ENCODE results near the gene MUC5B. TPM values are rescaled to one million over a fixed set of nuclear protein-coding genes. Genes with fewer than 3 reads are reported as not detected.
"Not testable (repeated sequence)": the region's sequence is repeated elsewhere in the genome, so short reads cannot be mapped to it uniquely, and the experiment has no call there.

MUC5B gene
- total RNA-seq, 1 donor from 2014 or later: not detected

DNA sequence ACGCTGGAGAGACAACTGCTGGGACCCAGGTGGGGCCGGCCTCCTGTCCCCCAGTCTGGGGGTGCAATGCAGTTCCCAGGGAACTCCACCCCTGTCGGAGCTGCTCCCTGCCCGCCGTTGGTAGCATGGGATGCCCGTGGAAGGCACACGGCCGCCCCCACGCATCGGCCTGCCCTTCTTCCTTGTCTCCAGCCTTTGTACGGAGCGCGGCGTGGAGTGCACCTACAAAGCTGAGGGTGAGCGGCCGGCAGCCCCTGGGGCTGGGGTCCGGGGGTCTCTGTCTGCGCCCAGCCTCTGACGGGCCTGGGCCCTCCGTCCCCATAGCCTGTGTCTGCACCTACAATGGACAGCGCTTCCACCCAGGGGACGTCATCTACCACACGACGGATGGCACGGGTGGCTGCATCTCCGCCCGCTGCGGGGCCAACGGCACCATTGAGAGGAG, 41.9 kb upstream of the MUC5B start:
- intact Hi-C loops (cut with micrococcal nuclease): no loop called here
- no peak overlapping the region for H3K27ac Mint-ChIP-seq
- no peak overlapping the region for H3K4me3 Mint-ChIP-seq
- no peak for DNase-seq (ENCODE audit: low spot score)
- H3K4me1 Mint-ChIP-seq (ENCODE audit: low read depth): no peaks in the 10 kb centered on the region
- H3K27me3 Mint-ChIP-seq (ENCODE audit: insufficient read depth): no peaks in the 10 kb centered on the region
- no peaks in the 10 kb centered on the region for H3K36me3 Mint-ChIP-seq (ENCODE audit: low read depth)
- peaks cover under 1% of the 10 kb centered on the region for H3K9me3 Mint-ChIP-seq

DNA sequence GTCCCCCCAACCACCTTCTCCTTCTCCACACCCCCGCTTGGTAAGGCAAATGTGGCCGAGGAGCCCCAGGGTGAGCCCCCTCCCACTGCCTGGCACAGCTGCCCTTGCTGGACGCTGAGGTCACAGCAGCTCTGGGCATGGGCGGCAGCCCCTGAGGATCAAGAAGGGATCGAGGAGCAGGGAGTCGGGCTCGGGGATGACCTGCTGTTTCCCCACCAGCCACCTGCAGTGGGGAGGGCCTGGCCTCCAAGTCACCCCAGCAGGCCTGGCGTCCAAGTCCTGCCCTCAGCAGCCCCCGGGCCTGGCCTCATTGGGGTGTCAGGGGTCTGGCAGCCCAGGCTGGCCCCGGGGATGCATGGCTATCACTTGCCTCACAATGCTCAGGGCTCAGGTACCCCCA, 41.4 kb upstream of the MUC5B start:
- H3K27ac Mint-ChIP-seq: no peak overlapping the region

DNA sequence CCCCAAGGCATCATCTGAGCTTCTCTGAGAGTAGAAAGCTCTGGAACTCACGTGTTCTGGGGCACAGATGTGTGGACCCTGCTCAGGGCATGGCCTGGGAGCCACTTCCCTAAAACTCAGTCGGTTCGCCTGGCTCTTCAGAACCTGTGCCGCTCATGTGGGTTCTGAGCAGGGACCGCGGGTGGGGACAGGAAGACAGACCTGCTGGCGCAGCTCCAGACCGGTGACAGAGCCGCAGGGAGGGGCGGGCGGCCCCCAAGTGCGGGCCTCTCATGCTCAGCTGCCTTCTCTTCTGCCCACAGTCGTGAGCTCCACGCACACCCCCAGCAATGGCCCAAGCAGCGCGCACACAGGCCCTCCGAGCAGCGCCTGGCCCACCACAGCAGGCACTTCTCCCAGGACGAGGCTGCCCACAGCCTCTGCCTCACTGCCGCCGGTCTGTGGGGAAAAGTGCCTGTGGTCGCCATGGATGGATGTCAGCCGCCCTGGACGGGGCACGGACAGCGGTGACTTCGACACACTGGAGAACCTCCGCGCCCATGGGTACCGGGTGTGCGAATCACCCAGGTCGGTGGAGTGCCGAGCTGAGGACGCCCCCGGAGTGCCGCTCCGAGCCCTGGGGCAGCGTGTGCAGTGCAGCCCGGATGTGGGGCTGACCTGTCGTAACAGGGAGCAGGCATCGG, 40.9 kb upstream of the MUC5B start:
- H3K27ac Mint-ChIP-seq: no peak overlapping the region
- intact Hi-C loops (cut with micrococcal nuclease): no loop called here
- H3K27me3 Mint-ChIP-seq (ENCODE audit: insufficient read depth): no peaks in the 10 kb centered on the region
- DNase-seq (ENCODE audit: low spot score): no peak
- H3K4me3 Mint-ChIP-seq: no peak overlapping the region
- no peaks in the 10 kb centered on the region for H3K9me3 Mint-ChIP-seq
- no peaks in the 10 kb centered on the region for H3K36me3 Mint-ChIP-seq (ENCODE audit: low read depth)
- no peaks in the 10 kb centered on the region for H3K4me1 Mint-ChIP-seq (ENCODE audit: low read depth)

More for the DNA sequence above, 41.4 kb upstream of the MUC5B start:
- Mint-ChIP-seq H3K4me3 (no peak overlapping the region), H3K9me3 (no peaks in the 10 kb centered on the region), H3K36me3 (ENCODE audit: low read depth) (no peaks in the 10 kb centered on the region), H3K4me1 (ENCODE audit: low read depth) (no peaks in the 10 kb centered on the region), H3K27me3 (ENCODE audit: insufficient read depth) (no peaks in the 10 kb centered on the region)
- DNase-seq (ENCODE audit: low spot score): no peak
- intact Hi-C loops (cut with micrococcal nuclease): no loop called here

DNA sequence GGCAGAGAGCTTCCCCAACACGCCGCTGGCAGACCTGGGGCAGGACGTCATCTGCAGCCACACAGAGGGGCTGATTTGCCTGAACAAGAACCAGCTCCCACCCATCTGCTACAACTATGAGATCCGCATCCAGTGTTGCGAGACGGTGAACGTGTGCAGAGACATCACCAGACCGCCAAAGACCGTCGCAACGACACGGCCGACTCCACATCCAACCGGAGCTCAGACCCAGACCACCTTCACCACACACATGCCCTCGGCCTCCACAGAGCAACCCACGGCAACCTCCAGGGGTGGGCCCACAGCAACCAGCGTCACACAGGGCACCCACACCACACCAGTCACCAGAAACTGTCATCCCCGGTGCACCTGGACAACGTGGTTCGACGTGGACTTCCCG, 38.7 kb upstream of the MUC5B start:
- H3K36me3 Mint-ChIP-seq (ENCODE audit: low read depth); DNase-seq (ENCODE audit: low spot score); H3K27me3 Mint-ChIP-seq (ENCODE audit: insufficient read depth); H3K4me3 Mint-ChIP-seq; H3K9me3 Mint-ChIP-seq; intact Hi-C loops (cut with micrococcal nuclease); H3K4me1 Mint-ChIP-seq (ENCODE audit: low read depth); H3K27ac Mint-ChIP-seq: not testable (repeated sequence)

GRCh38 chr11:1188451-1189130, 34.3 kb upstream of the MUC5B start:
- H3K4me3 Mint-ChIP-seq; H3K27me3 Mint-ChIP-seq (ENCODE audit: insufficient read depth); DNase-seq (ENCODE audit: low spot score); H3K9me3 Mint-ChIP-seq; intact Hi-C loops (cut with micrococcal nuclease); H3K27ac Mint-ChIP-seq; H3K4me1 Mint-ChIP-seq (ENCODE audit: low read depth); H3K36me3 Mint-ChIP-seq (ENCODE audit: low read depth): not testable (repeated sequence)

GRCh38 chr11:1189816-1190215, 33.0 kb upstream of the MUC5B start:
- DNase-seq (ENCODE audit: low spot score); H3K4me1 Mint-ChIP-seq (ENCODE audit: low read depth); intact Hi-C loops (cut with micrococcal nuclease); H3K4me3 Mint-ChIP-seq; H3K9me3 Mint-ChIP-seq; H3K27ac Mint-ChIP-seq; H3K27me3 Mint-ChIP-seq (ENCODE audit: insufficient read depth); H3K36me3 Mint-ChIP-seq (ENCODE audit: low read depth): not testable (repeated sequence)

GRCh38 chr11:1191786-1192470, 30.9 kb upstream of the MUC5B start:
- H3K36me3 Mint-ChIP-seq (ENCODE audit: low read depth); intact Hi-C loops (cut with micrococcal nuclease); H3K4me1 Mint-ChIP-seq (ENCODE audit: low read depth): not testable (repeated sequence)

GRCh38 chr11:1192741-1193325, 30.0 kb upstream of the MUC5B start:
- no peaks in the 10 kb centered on the region for H3K36me3 Mint-ChIP-seq (ENCODE audit: low read depth)
- no peaks in the 10 kb centered on the region for H3K9me3 Mint-ChIP-seq
- no peaks in the 10 kb centered on the region for H3K27me3 Mint-ChIP-seq (ENCODE audit: insufficient read depth)
- H3K4me3 Mint-ChIP-seq: no peak overlapping the region
- H3K27ac Mint-ChIP-seq: no peak overlapping the region
- DNase-seq (ENCODE audit: low spot score): no peak
- intact Hi-C loops (cut with micrococcal nuclease): no loop called here
- no peaks in the 10 kb centered on the region for H3K4me1 Mint-ChIP-seq (ENCODE audit: low read depth)

More at GRCh38 chr11:1191786-1192470, 30.9 kb upstream of the MUC5B start:
- H3K27ac Mint-ChIP-seq; H3K4me3 Mint-ChIP-seq; H3K27me3 Mint-ChIP-seq (ENCODE audit: insufficient read depth); DNase-seq (ENCODE audit: low spot score); H3K9me3 Mint-ChIP-seq: not testable (repeated sequence)

DNA sequence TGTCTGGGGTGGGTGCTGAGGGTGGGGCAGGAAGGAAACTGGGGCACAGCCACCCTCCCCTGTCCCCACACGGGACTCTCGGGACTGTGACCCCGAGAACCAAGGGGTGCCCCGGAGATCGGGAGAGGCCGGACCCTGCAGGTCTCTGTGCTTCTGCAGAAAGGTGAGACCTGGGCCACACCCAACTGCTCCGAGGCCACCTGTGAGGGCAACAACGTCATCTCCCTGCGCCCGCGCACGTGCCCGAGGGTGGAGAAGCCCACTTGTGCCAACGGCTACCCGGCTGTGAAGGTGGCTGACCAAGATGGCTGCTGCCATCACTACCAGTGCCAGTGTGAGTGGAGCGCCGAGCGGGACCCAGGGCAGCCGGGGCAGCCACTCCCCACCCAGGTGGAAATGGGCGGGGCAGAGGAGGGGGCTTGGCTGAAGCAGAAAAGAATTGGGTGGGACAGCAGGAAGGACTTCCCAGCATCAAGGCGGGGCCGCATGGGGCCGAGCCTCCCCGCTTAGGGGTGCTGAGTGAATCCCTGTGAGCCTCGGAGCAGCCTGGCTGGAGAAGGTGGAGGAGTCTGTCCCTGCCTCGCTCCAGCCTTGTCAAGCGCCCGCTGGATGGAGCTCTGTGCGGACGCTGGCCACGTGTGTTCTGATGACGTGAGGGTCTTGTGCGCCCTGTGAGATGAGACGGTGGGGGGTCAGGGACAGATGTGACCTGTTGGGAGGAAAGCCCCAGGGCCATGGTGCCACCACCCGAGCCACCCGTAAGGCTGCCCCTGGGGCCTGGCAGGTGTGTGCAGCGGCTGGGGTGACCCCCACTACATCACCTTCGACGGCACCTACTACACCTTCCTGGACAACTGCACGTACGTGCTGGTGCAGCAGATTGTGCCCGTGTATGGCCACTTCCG, 29.3 kb upstream of the MUC5B start:
- H3K27ac Mint-ChIP-seq: no peak overlapping the region
- no peak overlapping the region for H3K4me3 Mint-ChIP-seq
- no peak for DNase-seq (ENCODE audit: low spot score)
- no peaks in the 10 kb centered on the region for H3K36me3 Mint-ChIP-seq (ENCODE audit: low read depth)
- no peaks in the 10 kb centered on the region for H3K27me3 Mint-ChIP-seq (ENCODE audit: insufficient read depth)
- intact Hi-C loops (cut with micrococcal nuclease): no loop called here
- H3K4me1 Mint-ChIP-seq (ENCODE audit: low read depth): no peaks in the 10 kb centered on the region
- H3K9me3 Mint-ChIP-seq: no peaks in the 10 kb centered on the region

- Mint-ChIP-seq H3K4me1 (ENCODE audit: low read depth) (no peaks in the 10 kb centered on the region), H3K27ac (no peak overlapping the region), H3K36me3 (ENCODE audit: low read depth) (no peaks in the 10 kb centered on the region), H3K4me3 (no peak overlapping the region), H3K27me3 (ENCODE audit: insufficient read depth) (no peaks in the 10 kb centered on the region), H3K9me3 (no peaks in the 10 kb centered on the region)
- DNase-seq (ENCODE audit: low spot score): no peak
- intact Hi-C loops (cut with micrococcal nuclease): no loop called here
These were observed 28.5 kb upstream of the MUC5B start for GRCh38 chr11:1194231-1194976.

DNA sequence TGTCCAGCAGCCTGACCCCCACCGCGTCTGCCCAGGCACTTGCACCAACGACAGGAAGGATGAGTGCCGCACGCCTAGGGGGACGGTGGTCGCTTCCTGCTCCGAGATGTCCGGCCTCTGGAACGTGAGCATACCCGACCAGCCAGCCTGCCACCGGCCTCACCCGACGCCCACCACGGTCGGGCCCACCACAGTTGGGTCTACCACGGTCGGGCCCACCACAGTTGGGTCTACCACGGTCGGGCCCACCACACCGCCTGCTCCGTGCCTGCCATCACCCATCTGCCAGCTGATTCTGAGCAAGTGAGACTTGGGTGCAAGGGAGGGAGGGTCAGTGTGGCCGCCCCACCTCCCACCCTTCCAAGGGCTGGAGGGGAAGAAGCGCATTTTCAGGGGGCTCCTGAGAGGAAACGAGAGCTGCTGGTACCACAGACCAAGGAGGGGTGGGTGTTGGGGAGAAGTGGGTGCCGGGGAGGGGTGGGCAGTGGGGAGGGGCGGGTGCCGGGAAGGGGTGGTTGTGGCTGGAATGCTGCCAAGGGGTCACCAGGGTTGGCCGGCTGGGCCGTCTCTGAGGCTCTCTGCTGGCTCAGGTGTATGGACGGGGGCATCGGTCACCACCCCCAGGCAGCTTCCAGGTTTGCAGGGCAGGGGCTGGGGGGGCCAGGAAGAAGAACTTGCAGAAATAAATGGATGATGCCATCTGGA, 27.7 kb upstream of the MUC5B start:
- Mint-ChIP-seq H3K27ac (no peak overlapping the region), H3K36me3 (ENCODE audit: low read depth) (no peaks in the 10 kb centered on the region), H3K27me3 (ENCODE audit: insufficient read depth) (no peaks in the 10 kb centered on the region), H3K4me1 (ENCODE audit: low read depth) (no peaks in the 10 kb centered on the region), H3K4me3 (no peak overlapping the region), H3K9me3 (no peaks in the 10 kb centered on the region)
- intact Hi-C loops (cut with micrococcal nuclease): no loop called here
- DNase-seq (ENCODE audit: low spot score): no peak
